ENCODE measurements around the gene DOCK2.

The DOCK2 gene

GRCh38 chr5:169873642-169874041, 236.6 kb downstream of the DOCK2 start:
- no peak for DNase-seq

- no peak for DNase-seq
Measured at GRCh38 chr5:169874621-169875020, 237.5 kb downstream of the DOCK2 start.

- no peak for DNase-seq
Measured at GRCh38 chr5:169875091-169875728, 238.1 kb downstream of the DOCK2 start.

- no peak for DNase-seq
Measured at GRCh38 chr5:169875731-169876130, 238.7 kb downstream of the DOCK2 start.

GRCh38 chr5:169876386-169876785, 239.3 kb downstream of the DOCK2 start:
- DNase-seq = no peak

GRCh38 chr5:169880012-169880663, 243.1 kb downstream of the DOCK2 start:
- DNase-seq = no peak

- no peak for DNase-seq
Measured at GRCh38 chr5:169880785-169881184, 243.7 kb downstream of the DOCK2 start.

GRCh38 chr5:169881702-169882303, 244.7 kb downstream of the DOCK2 start:
- DNase-seq = no peak

GRCh38 chr5:169886033-169886432, 249.0 kb downstream of the DOCK2 start:
- no peak for DNase-seq

GRCh38 chr5:169886677-169887076, 249.6 kb downstream of the DOCK2 start:
- no peak for DNase-seq

GRCh38 chr5:169889572-169889971, 252.5 kb downstream of the DOCK2 start:
- no peak for DNase-seq

GRCh38 chr5:169893010-169893409, 255.9 kb downstream of the DOCK2 start:
- no peak for DNase-seq

- no peak for DNase-seq
Measured at GRCh38 chr5:169893571-169893970, 256.5 kb downstream of the DOCK2 start.

GRCh38 chr5:169895926-169896325, 258.9 kb downstream of the DOCK2 start:
- DNase-seq = no peak

- DNase-seq = no peak
Measured at GRCh38 chr5:169897481-169897880, 260.4 kb downstream of the DOCK2 start.

GRCh38 chr5:169901896-169902295, 264.8 kb downstream of the DOCK2 start:
- DNase-seq = no peak

GRCh38 chr5:169904059-169904458, 267.0 kb downstream of the DOCK2 start:
- DNase-seq = no peak

- no peak for DNase-seq
Measured at GRCh38 chr5:169904508-169904907, 267.4 kb downstream of the DOCK2 start.

- no peak for DNase-seq
Measured at GRCh38 chr5:169905017-169905416, 267.9 kb downstream of the DOCK2 start.

GRCh38 chr5:169906745-169907649, 269.9 kb downstream of the DOCK2 start:
- no peak for DNase-seq

- no peak for DNase-seq
Measured at GRCh38 chr5:169908864-169909263, 271.8 kb downstream of the DOCK2 start.

- no peak for DNase-seq
Measured at GRCh38 chr5:169909945-169910344, 272.9 kb downstream of the DOCK2 start.

- DNase-seq = no peak
Measured at GRCh38 chr5:169910393-169910792, 273.3 kb downstream of the DOCK2 start.

Measured in 8988T (cell line).